ENCODE measurements around the gene DLX6. TPM values are rescaled to one million over a fixed set of nuclear protein-coding genes. Genes with fewer than 3 reads are reported as not detected.
A peak's percentile ranks its signal among the peaks of the same experiment; 100 is the strongest.

The DLX6 gene
- total RNA-seq, 3 donors from 2014 or later: 0.32 TPM; not detected in 2

DNA sequence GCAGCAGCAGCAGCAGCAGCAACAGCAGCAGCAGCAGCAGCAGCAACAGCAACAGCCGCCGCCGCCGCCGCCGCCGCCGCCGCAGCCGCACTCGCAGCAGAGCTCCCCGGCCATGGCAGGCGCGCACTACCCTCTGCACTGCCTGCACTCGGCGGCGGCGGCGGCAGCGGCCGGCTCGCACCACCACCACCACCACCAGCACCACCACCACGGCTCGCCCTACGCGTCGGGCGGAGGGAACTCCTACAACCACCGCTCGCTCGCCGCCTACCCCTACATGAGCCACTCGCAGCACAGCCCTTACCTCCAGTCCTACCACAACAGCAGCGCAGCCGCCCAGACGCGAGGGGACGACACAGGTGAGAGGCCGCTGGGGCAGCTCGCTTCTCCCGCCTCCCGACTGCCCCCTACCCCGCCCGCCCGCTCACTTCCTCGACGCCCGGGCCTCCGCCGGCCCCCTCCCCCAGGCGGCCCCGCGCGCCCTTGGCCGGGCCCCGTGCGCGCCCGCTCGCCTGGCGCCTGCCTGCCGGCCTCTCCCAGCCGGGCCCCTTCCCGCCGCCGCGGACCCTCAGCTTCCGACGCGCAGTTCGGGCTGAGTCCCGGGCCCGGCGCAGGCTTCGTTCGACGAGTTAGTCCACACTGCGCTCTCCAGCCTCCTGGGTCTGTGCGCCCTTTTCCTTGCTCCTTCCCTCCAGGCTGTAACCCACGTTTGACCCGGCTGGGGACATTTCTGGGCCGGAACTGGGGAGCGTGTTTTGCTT is 882 bp downstream of the DLX6 start:
- intact Hi-C loops (cut with DNase I, micrococcal nuclease): no loop called here
- TF ChIP-seq, protein P1, sequence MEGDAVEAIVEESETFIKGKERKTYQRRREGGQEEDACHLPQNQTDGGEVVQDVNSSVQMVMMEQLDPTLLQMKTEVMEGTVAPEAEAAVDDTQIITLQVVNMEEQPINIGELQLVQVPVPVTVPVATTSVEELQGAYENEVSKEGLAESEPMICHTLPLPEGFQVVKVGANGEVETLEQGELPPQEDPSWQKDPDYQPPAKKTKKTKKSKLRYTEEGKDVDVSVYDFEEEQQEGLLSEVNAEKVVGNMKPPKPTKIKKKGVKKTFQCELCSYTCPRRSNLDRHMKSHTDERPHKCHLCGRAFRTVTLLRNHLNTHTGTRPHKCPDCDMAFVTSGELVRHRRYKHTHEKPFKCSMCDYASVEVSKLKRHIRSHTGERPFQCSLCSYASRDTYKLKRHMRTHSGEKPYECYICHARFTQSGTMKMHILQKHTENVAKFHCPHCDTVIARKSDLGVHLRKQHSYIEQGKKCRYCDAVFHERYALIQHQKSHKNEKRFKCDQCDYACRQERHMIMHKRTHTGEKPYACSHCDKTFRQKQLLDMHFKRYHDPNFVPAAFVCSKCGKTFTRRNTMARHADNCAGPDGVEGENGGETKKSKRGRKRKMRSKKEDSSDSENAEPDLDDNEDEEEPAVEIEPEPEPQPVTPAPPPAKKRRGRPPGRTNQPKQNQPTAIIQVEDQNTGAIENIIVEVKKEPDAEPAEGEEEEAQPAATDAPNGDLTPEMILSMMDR (IDR thresholded peaks at IDR 0.05): no peak
- DNase-seq: peak in 2 of 3 donors; percentile 18 to 50
- H3K4me1 ChIP-seq (ENCODE audit: low read depth): peaks cover 13% of the 10 kb centered on the region
- no peaks in the 10 kb centered on the region for H3K9me3 ChIP-seq
- no peak overlapping the region for H3K4me3 ChIP-seq
- peak; percentile 77 for ATAC-seq
- H3K36me3 ChIP-seq (ENCODE audit: low read depth): no peaks in the 10 kb centered on the region

DNA sequence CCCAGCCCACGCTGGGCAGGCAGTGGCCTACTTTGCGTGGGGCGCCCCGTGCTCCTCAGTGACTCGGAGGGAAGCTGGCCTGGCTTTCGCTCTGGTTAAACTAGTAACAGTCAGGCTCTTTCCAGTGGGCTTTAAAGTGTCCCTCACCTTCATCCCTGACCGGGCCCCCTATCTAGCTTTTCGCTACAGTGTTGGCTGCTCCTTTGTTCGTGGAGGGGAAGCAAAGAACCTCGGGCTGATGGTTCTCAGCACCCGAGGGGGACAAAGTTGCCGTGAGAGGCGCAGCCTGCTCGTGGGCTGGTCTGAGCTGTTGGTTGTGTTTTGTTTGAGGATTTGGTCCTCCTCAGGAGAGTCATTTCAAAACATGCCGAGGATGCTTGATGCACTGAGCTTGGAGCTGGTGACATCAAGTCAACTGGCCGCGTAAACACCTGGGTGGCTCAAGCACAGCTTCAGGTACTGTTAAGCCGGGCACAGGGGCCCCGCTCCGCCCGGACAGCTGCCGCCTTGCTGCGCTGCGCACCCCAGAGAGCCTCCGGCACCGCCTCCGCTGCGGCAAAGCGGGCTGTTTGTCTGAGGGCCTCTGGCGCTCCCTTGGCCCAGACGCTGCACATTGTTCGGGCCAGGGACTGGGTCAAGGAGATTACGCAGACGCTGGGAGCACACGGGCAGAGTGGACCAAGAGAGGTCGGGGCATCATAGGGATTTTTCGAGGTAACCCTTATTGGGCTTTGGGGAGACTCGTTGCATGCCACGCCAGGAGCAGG is 1.6 kb downstream of the DLX6 start:
- no peak overlapping the region for H3K4me3 ChIP-seq
- ATAC-seq: no peak
- intact Hi-C loops (cut with DNase I, micrococcal nuclease): no loop called here

DNA sequence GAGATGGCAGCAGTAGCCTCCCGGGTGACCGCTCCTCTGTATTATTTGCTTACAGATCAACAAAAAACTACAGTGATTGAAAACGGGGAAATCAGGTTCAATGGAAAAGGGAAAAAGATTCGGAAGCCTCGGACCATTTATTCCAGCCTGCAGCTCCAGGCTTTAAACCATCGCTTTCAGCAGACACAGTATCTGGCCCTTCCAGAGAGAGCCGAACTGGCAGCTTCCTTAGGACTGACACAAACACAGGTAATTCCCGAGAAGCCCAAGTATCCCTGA is 2.2 kb downstream of the DLX6 start:
- TF ChIP-seq, protein P1 (IDR thresholded peaks at IDR 0.05): no peak
- no peak overlapping the region for H3K4me3 ChIP-seq
- H3K9me3 ChIP-seq: no peaks in the 10 kb centered on the region
- H3K4me1 ChIP-seq (ENCODE audit: low read depth): peaks cover 13% of the 10 kb centered on the region
- intact Hi-C loops (cut with DNase I, micrococcal nuclease): no loop called here
- DNase-seq: no peak
- ATAC-seq: no peak
- no peaks in the 10 kb centered on the region for H3K36me3 ChIP-seq (ENCODE audit: low read depth)

More for the DNA sequence above, 1.6 kb downstream of the DLX6 start:
- peaks cover 13% of the 10 kb centered on the region for H3K4me1 ChIP-seq (ENCODE audit: low read depth)
- no peaks in the 10 kb centered on the region for H3K36me3 ChIP-seq (ENCODE audit: low read depth)
- DNase-seq: no peak
- no peaks in the 10 kb centered on the region for H3K9me3 ChIP-seq
- TF ChIP-seq, protein P1 (IDR thresholded peaks at IDR 0.05): no peak

DNA sequence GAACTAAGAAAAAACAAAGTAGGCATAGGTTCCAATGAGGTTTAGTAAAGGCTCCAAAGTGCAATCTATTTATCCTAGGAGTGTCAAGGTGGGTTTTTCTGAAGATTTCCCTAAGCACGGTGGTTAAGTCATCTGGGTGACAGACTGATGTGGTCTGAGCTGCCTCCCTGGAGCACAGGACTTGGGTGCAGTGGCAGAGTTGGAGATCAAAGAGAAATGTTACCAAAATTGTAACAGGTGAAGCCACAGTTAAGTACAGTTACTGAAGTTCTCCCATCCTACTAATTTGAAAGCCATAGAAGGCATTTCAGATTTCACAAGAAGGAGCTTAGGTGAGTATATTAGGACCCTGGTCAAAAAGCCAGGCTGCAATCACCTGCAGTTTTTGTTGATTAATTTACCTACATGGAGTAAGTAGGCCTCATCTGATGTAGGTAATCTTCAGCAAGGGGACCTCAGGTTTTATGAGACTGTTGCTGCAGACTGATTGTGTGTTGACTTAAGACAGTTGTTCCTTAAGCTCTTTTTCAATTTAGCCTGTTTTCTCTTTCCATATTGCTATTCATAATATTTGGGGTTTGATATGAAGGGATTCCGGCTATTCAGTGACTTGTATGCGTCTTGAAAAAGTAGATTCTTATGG is 3.0 kb downstream of the DLX6 start:
- intact Hi-C loops (cut with DNase I, micrococcal nuclease): no loop called here
- Histone ChIP-seq H3K9me3 (no peaks in the 10 kb centered on the region), H3K4me1 (ENCODE audit: low read depth) (peaks cover 13% of the 10 kb centered on the region), H3K36me3 (ENCODE audit: low read depth) (no peaks in the 10 kb centered on the region), H3K4me3 (no peak overlapping the region)
- TF ChIP-seq, protein P1 (IDR thresholded peaks at IDR 0.05): no peak
- DNase-seq (no peak), ATAC-seq (no peak)

DNA sequence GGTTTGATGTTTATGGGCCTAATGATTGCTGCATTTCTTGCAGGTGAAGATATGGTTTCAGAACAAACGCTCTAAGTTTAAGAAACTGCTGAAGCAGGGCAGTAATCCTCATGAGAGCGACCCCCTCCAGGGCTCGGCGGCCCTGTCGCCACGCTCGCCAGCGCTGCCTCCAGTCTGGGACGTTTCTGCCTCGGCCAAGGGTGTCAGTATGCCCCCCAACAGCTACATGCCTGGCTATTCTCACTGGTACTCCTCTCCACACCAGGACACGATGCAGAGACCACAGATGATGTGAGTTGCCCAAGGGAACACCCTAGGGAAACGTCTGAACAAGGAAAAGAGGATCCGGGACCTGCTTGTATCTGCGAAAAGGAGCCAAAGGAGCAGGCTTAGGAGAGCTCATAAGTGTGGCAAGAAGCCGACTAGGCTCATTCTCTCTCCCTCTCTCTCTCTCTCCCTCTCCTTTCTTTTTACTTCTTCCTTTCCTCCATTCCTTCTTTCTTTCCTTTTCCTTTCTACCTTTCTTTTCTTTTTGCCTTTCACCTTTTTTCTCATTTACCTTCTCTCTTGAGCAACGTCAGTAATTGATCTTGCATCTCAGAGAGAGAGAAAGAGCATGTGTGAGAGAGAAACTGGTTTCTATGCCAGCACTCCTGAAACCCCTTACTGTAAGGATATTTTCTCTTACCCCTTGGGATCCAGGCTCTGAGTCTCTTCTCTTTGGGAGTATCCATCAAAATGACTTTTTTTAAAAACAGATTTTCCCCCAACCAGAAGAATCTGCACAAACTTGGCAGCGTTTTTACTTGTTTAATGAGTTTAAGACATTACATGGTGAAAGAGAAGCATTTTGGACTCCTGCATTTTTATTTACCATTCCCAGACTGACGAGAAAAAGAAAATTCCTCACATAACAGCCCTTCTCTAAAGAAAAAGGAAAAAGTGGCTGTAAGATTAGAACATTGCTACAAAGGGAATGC is 4.7 kb downstream of the DLX6 start:
- DNase-seq (no peak), ATAC-seq (no peak)
- intact Hi-C loops (cut with DNase I, micrococcal nuclease): no loop called here
- H3K9me3 ChIP-seq: no peaks in the 10 kb centered on the region
- H3K36me3 ChIP-seq (ENCODE audit: low read depth): no peaks in the 10 kb centered on the region
- TF ChIP-seq, protein P1 (IDR thresholded peaks at IDR 0.05): no peak
- H3K4me3 ChIP-seq: no peak overlapping the region
- peaks cover 12% of the 10 kb centered on the region for H3K4me1 ChIP-seq (ENCODE audit: low read depth)
